Heart left ventricle (tissue), 13 donors: Measurements from ENCODE around the gene OR4F6.
"Not testable (repeated sequence)": the region's sequence is repeated elsewhere in the genome, so short reads cannot be mapped to it uniquely, and the experiment has no call there.

Source experiments
- POLR2A ChIP-seq, 2 donors: fragments of 450-650 bp; IDR thresholded peaks; one replicate each; pipeline ENCODE4 v1.6.1; 2017; ENCODE audit warnings: antibody characterized with exemption in 2 of 2, mild to moderate bottlenecking in 2 of 2, moderate library complexity in 2 of 2
- TF ChIP-seq, protein P1 (sequence below), 12 donors: fragments of 200-600 bp; sonication (generic) in 4 of 12; IDR thresholded peaks; one replicate each; pipeline versions ENCODE4 v1.5.0 to v1.8.0; 2018 to 2022; ENCODE audit warnings: antibody characterized with exemption in 12 of 12, mild to moderate bottlenecking in 5 of 12
- donor health status: ischemic (EF 13 %, LVEDD 7.1; RV severe dilation, severe dysfunction).
- donor health status: DM: no; HTN: yes; CAD: no.
- donor health status: DM: no; HTN: no; CAD: no.
- donor health status: ischemic (EF 25% LVEDD 6.9; RV normal size, moderate dysfunction).
- donor health status: ischemic (EF 25% LVEDD 5.7; RV mildly dilated, moderate dysfunction).
- donor health status: ischemic (EF 35%, LVEDD 5.7; RV mildly dilated, moderate dysfunction).
- donor health status: nonischemic (EF 11% LVEDD 7.7; RV severe dilation, severe dysfunction).
- donor health status: DM: yes; HTN: yes; CAD: no.
- donor health status: PGD.
- donor health status: ischemic (EF 29% LVEDD 5.4; RV normal size, mild dysfunction).
- donor health status: nonischemic (EF 23%, LVEDD 6.1; RV moderate dilation, normal function).

DNA sequence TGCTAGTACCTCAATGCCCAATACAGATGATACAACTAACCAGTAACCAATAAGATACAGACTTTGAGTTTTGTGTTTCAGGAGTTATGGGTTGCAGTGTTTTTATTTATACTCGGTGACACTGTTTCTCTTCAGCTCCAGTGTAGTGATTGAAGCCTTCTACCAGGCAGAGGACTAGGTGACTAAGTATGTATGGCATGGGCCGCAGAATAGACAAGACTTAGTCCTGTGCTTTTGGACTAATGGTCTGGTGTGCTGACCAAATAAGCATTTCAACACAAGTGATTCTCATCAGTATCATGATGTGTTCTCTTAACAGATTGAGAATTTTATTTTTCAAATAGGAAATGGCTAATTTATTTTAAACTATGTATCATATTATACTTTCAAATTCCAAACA lies 15.3 kb upstream of the OR4F6 start:
- TF ChIP-seq, protein P1, sequence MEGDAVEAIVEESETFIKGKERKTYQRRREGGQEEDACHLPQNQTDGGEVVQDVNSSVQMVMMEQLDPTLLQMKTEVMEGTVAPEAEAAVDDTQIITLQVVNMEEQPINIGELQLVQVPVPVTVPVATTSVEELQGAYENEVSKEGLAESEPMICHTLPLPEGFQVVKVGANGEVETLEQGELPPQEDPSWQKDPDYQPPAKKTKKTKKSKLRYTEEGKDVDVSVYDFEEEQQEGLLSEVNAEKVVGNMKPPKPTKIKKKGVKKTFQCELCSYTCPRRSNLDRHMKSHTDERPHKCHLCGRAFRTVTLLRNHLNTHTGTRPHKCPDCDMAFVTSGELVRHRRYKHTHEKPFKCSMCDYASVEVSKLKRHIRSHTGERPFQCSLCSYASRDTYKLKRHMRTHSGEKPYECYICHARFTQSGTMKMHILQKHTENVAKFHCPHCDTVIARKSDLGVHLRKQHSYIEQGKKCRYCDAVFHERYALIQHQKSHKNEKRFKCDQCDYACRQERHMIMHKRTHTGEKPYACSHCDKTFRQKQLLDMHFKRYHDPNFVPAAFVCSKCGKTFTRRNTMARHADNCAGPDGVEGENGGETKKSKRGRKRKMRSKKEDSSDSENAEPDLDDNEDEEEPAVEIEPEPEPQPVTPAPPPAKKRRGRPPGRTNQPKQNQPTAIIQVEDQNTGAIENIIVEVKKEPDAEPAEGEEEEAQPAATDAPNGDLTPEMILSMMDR (IDR thresholded peaks at IDR 0.05): not testable (repeated sequence)
- not testable (repeated sequence) for TF ChIP-seq POLR2A (IDR thresholded peaks at IDR 0.05)
